Right lung (tissue), 5 donors: ENCODE measurements around the gene CALHM3. TPM values are rescaled to one million over a fixed set of nuclear protein-coding genes. Genes with fewer than 3 reads are reported as not detected.

Experiments
- DNase-seq, 2 donors: peaks; one replicate each; pipeline ENCODE4 v3.0.0-alpha.2; 2013
- polyA plus RNA-seq, 5 donors: library from polyadenylated mRNA; unstranded; fragments of 120-200 nt; gene quantifications; one replicate each; pipeline versions ENCODE4 v1.2.1 to v1.2.3, GENCODE V29; 2013; ENCODE audit warnings: inconsistent platforms in 1 of 5, low replicate concordance in 1 of 5; ENCODE audit not compliant: insufficient read length in 5 of 5, insufficient read depth in 1 of 5

Gene CALHM3
- polyA plus RNA-seq, 5 donors = not detected

- DNase-seq = no peak
Measured at GRCh38 chr10:103475437-103475836, 3.6 kb downstream of the CALHM3 start.

- no peak for DNase-seq
Measured at GRCh38 chr10:103474077-103474476, 5.0 kb downstream of the CALHM3 start.

- no peak for DNase-seq
Measured at GRCh38 chr10:103473261-103473671, 5.8 kb downstream of the CALHM3 start.

- no peak for DNase-seq
Measured at GRCh38 chr10:103472005-103472404, 7.0 kb downstream of the CALHM3 start.

GRCh38 chr10:103470761-103471653, 8.0 kb downstream of the CALHM3 start:
- no peak for DNase-seq

- no peak for DNase-seq
Measured at GRCh38 chr10:103469201-103469600, 9.8 kb downstream of the CALHM3 start.

- no peak for DNase-seq
Measured at GRCh38 chr10:103467406-103467805, 11.6 kb downstream of the CALHM3 start.

- no peak for DNase-seq
Measured at GRCh38 chr10:103466734-103467133, 12.3 kb downstream of the CALHM3 start.

- no peak for DNase-seq
Measured at GRCh38 chr10:103465411-103466179, 13.4 kb downstream of the CALHM3 start.

- no peak for DNase-seq
Measured at GRCh38 chr10:103463499-103463898, 15.5 kb downstream of the CALHM3 start.

GRCh38 chr10:103459615-103460014, 19.4 kb downstream of the CALHM3 start:
- DNase-seq = no peak

- no peak for DNase-seq
Measured at GRCh38 chr10:103458720-103459119, 20.3 kb downstream of the CALHM3 start, which contains the start of gene CALHM1. TSS of gene CALHM1 (minus strand) at chr10:103458900. CDS start at chr10:103458751, 149 bp downstream.

GRCh38 chr10:103457896-103458583, 21.0 kb downstream of the CALHM3 start:
- DNase-seq = no peak

- no peak for DNase-seq
Measured at GRCh38 chr10:103457176-103457712, 21.8 kb downstream of the CALHM3 start.

GRCh38 chr10:103456074-103456660, 22.9 kb downstream of the CALHM3 start:
- no peak for DNase-seq

- no peak for DNase-seq
Measured at GRCh38 chr10:103455235-103455634, 23.8 kb downstream of the CALHM3 start.

GRCh38 chr10:103454026-103454425, 25.0 kb downstream of the CALHM3 start:
- no peak for DNase-seq

- no peak for DNase-seq
Measured at GRCh38 chr10:103452506-103453230, 26.4 kb downstream of the CALHM3 start.

- DNase-seq = peak; percentile 49 to 55
Measured at GRCh38 chr10:103451831-103452505, 27.1 kb downstream of the CALHM3 start, which contains the start of gene CALHM2. TSS of gene CALHM2 (minus strand) at chr10:103452370. CDS start at chr10:103449941, 2,429 bp downstream.
